H1 (cell line): ENCODE data around the gene TRIM62. TPM values are rescaled to one million over a fixed set of nuclear protein-coding genes. Genes with fewer than 3 reads are reported as not detected.

Experiments used
- CTCF ChIA-PET: fragments of 300-600 bp; sonication (Branson Sonifier 250); formaldehyde crosslinking; loops from one replicate; lab custom pipeline; 2021; ENCODE audit not compliant: partially characterized antibody; lab: Charles Lee
- POLR2A ChIA-PET: fragments of 300-600 bp; sonication (Branson Sonifier 250); formaldehyde crosslinking; loops from one replicate; lab custom pipeline; 2021; ENCODE audit warnings: inconsistent platforms; ENCODE audit not compliant: partially characterized antibody; lab: Charles Lee
- DNase-seq, 2 experiments: peaks; one replicate each; pipeline versions ENCODE4 v3.0.0 to v3.0.0-alpha.2; 2010 to 2022; ENCODE audit warnings: low spot score in 2 of 2, low read depth in 1 of 2, mixed read lengths in 1 of 2
- FAIRE-seq: peaks from 2 replicates; lab custom pipeline; 2011; peaks lifted over from hg19 to GRCh38; lab: Jason Lieb, UNC
- H2AFZ ChIP-seq: 2 replicates; pipeline ENCODE4 v1.8.1; 2012; ENCODE audit warnings: low read length, inconsistent platforms
- H2AK5ac ChIP-seq: 2 replicates; pipeline ENCODE4 v1.6.1; 2013; ENCODE audit warnings: low read depth, low read length
- H2BK120ac ChIP-seq: replicated peaks from 2 replicates; pipeline ENCODE3; 2013; ENCODE audit warnings: low read depth, low read length, inconsistent platforms
- H2BK12ac ChIP-seq: 2 replicates; pipeline ENCODE4 v1.6.1; 2013; ENCODE audit warnings: low read depth, low read length
- H2BK15ac ChIP-seq: 2 replicates; pipeline ENCODE4 v1.6.1; 2013; ENCODE audit warnings: low read length
- H2BK20ac ChIP-seq: 2 replicates; pipeline ENCODE4 v1.6.1; 2013; ENCODE audit warnings: low read length
- H2BK5ac ChIP-seq: 2 replicates; pipeline ENCODE4 v1.6.1; 2013; ENCODE audit warnings: low read depth, low read length
- H3K14ac ChIP-seq: 2 replicates; pipeline ENCODE4 v1.6.1; 2013; ENCODE audit warnings: inconsistent platforms; ENCODE audit not compliant: insufficient read length
- H3K18ac ChIP-seq: 2 replicates; pipeline ENCODE4 v1.6.1; 2013; ENCODE audit warnings: low read length; ENCODE audit errors: extremely low read depth
- H3K23ac ChIP-seq: 2 replicates; pipeline ENCODE4 v1.6.1; 2013; ENCODE audit warnings: inconsistent platforms; ENCODE audit not compliant: insufficient read length
- H3K23me2 ChIP-seq: 2 replicates; pipeline ENCODE4 v1.6.1; 2013; ENCODE audit warnings: low read depth, low read length
- H3K27ac ChIP-seq: 2 replicates; pipeline ENCODE4 v1.6.1; 2011; ENCODE audit warnings: low read depth, low read length, inconsistent platforms
- H3K27me3 ChIP-seq, 4 experiments: replicated peaks in 1 of 4; 1 replicate in 1 of 4; 2 replicates in 3 of 4; pipeline versions ENCODE4 v1.6.1 to v1.8.1; 2011 to 2013; ENCODE audit warnings: low read length in 3 of 4, mild to moderate bottlenecking in 3 of 4, inconsistent platforms in 2 of 4, mixed read lengths in 2 of 4, moderate library complexity in 1 of 4; ENCODE audit not compliant: control insufficient read depth in 3 of 4, insufficient read depth in 3 of 4; ENCODE audit errors: extremely low read depth in 1 of 4
- H3K36me3 ChIP-seq, 4 experiments: 2 replicates each; pipeline versions ENCODE4 v1.6.1 to v1.8.1; 2011 to 2013; ENCODE audit warnings: mild to moderate bottlenecking in 4 of 4, low read length in 3 of 4, moderate library complexity in 2 of 4, control low read depth in 1 of 4, inconsistent platforms in 1 of 4; ENCODE audit not compliant: insufficient read depth in 4 of 4, control insufficient read depth in 2 of 4
- H3K4ac ChIP-seq: replicated peaks from 2 replicates; pipeline ENCODE3; 2013; ENCODE audit warnings: low read length, low read depth, mixed read lengths, inconsistent platforms; ENCODE audit not compliant: insufficient read length
- H3K4me1 ChIP-seq, 4 experiments: replicated peaks in 1 of 4; 1 replicate in 1 of 4; 2 replicates in 3 of 4; pipeline versions ENCODE4 v1.6.1 to v1.8.1; 2011 to 2013; ENCODE audit warnings: low read length in 3 of 4, inconsistent platforms in 2 of 4, mixed read lengths in 1 of 4; ENCODE audit not compliant: insufficient read depth in 4 of 4, control insufficient read depth in 3 of 4
- H3K4me2 ChIP-seq, 2 experiments: 2 replicates each; pipeline versions ENCODE4 v1.6.1 to v1.8.1; 2011 to 2013; ENCODE audit warnings: low read depth in 2 of 2, low read length in 2 of 2, control low read depth in 1 of 2, inconsistent platforms in 1 of 2, mild to moderate bottlenecking in 1 of 2; ENCODE audit not compliant: insufficient read depth in 1 of 2
- H3K4me3 ChIP-seq, 4 experiments: fragments of 200-600, 300-600 bp in 1 of 4; sonication (generic), shearing (Covaris generic), sonication (Bioruptor Twin) in 1 of 4; 2 replicates each; pipeline versions ENCODE4 v1.5.1 to v1.8.1; 2011 to 2016; ENCODE audit warnings: low read length in 4 of 4, low read depth in 3 of 4, control low read depth in 2 of 4, inconsistent platforms in 2 of 4, mild to moderate bottlenecking in 2 of 4, mixed read lengths in 1 of 4, moderate library complexity in 1 of 4; ENCODE audit not compliant: insufficient read depth in 2 of 4; ENCODE audit errors: extremely low read depth in 1 of 4
- H3K56ac ChIP-seq: replicated peaks from 2 replicates; pipeline ENCODE3; 2013; ENCODE audit warnings: low read depth, mild to moderate bottlenecking, mixed read lengths, low read length, inconsistent platforms; ENCODE audit not compliant: insufficient read length
- H3K79me1 ChIP-seq: 2 replicates; pipeline ENCODE4 v1.6.1; 2013; ENCODE audit warnings: low read depth, low read length, control low read depth
- H3K79me2 ChIP-seq, 2 experiments: 2 replicates each; pipeline versions ENCODE4 v1.6.1 to v1.8.1; 2012 to 2013; ENCODE audit warnings: low read length in 2 of 2, mild to moderate bottlenecking in 2 of 2, inconsistent platforms in 1 of 2; ENCODE audit not compliant: insufficient read depth in 2 of 2, control insufficient read depth in 1 of 2
- H3K9ac ChIP-seq, 4 experiments: replicated peaks in 1 of 4; 1 replicate in 1 of 4; 2 replicates in 3 of 4; pipeline versions ENCODE4 v1.6.1 to v1.8.1; 2011 to 2013; ENCODE audit warnings: low read depth in 3 of 4, low read length in 3 of 4, control low read depth in 2 of 4, mild to moderate bottlenecking in 2 of 4, moderate library complexity in 2 of 4, inconsistent platforms in 1 of 4; ENCODE audit errors: extremely low read depth in 1 of 4
- H3K9me3 ChIP-seq, 2 experiments: 2 replicates each; pipeline versions ENCODE4 v1.6.1 to v1.8.1; 2012 to 2013; ENCODE audit warnings: mild to moderate bottlenecking in 2 of 2, moderate library complexity in 2 of 2, control low read depth in 1 of 2, inconsistent platforms in 1 of 2, low read depth in 1 of 2, low read length in 1 of 2, mixed read lengths in 1 of 2; ENCODE audit not compliant: insufficient read depth in 2 of 2
- H4K20me1 ChIP-seq, 2 experiments: replicated peaks in 1 of 2; 2 replicates each; pipeline versions ENCODE3 to v1.8.1; 2011 to 2013; ENCODE audit warnings: inconsistent platforms in 2 of 2, low read length in 2 of 2, mild to moderate bottlenecking in 1 of 2; ENCODE audit not compliant: insufficient read depth in 2 of 2, control insufficient read depth in 1 of 2
- H4K5ac ChIP-seq: 2 replicates; pipeline ENCODE4 v1.6.1; 2013; ENCODE audit warnings: low read length, low read depth, mixed read lengths, inconsistent platforms; ENCODE audit not compliant: insufficient read length
- H4K8ac ChIP-seq: 2 replicates; pipeline ENCODE4 v1.8.0; 2013; ENCODE audit warnings: mild to moderate bottlenecking, moderate library complexity, low read length, inconsistent platforms; ENCODE audit not compliant: insufficient read depth; ENCODE audit errors: extremely low read depth
- H4K91ac ChIP-seq: replicated peaks from 2 replicates; pipeline ENCODE3; 2013; ENCODE audit warnings: low read length, mixed read lengths, inconsistent platforms; ENCODE audit not compliant: insufficient read length
- CBX5 ChIP-seq: fragments of 300-800, 300-1000 bp; sonication (generic); IDR thresholded peaks from 2 replicates; pipeline ENCODE4 v1.7.1; 2016; ENCODE audit warnings: antibody characterized with exemption, low read length, low read depth
- CTBP2 ChIP-seq: IDR thresholded peaks from 2 replicates; pipeline ENCODE4 v1.7.0; 2011; ENCODE audit warnings: borderline replicate concordance, mild to moderate bottlenecking, moderate library complexity, mixed read lengths, low read length; ENCODE audit not compliant: insufficient read depth, insufficient read length
- MAFK ChIP-seq: IDR thresholded peaks from 2 replicates; pipeline ENCODE4 v1.6.1; 2012; ENCODE audit warnings: low read depth, mild to moderate bottlenecking, improper control_type of control experiment, low read length
- PHF8 ChIP-seq: fragments of 200-600 bp; sonication (generic); conservative IDR thresholded peaks from 2 replicates; pipeline ENCODE4 v1.7.1; 2012; ENCODE audit warnings: low read depth, mild to moderate bottlenecking, inconsistent platforms, low read length, moderate library complexity
- RFX5 ChIP-seq: IDR thresholded peaks from 2 replicates; pipeline ENCODE4 v1.6.1; 2011; ENCODE audit warnings: low read depth, low read length, improper control_type of control experiment, borderline replicate concordance
- SAP30 ChIP-seq: fragments of 300-600 bp; sonication (generic); IDR thresholded peaks from 2 replicates; pipeline ENCODE4 v1.7.1; 2012; ENCODE audit warnings: low read length, moderate library complexity, mild to moderate bottlenecking, inconsistent platforms; ENCODE audit not compliant: insufficient read depth, insufficient replicate concordance
- ZNF274 ChIP-seq: IDR thresholded peaks from 2 replicates; pipeline ENCODE4 v1.7.0; 2012; ENCODE audit warnings: low read length, borderline replicate concordance; ENCODE audit errors: extremely low read depth
- WGBS, 2 experiments: shearing (Covaris generic) in 1 of 2; methylation state at CpG; one replicate each; pipeline versions ENCODE4 v1.1.6 to v1.1.7; 2013 to 2015; ENCODE audit warnings: low lambda C conversion rate in 2 of 2, mixed read lengths in 2 of 2, inconsistent platforms in 1 of 2, low coverage in 1 of 2, missing lambda C conversion rate in 1 of 2; ENCODE audit not compliant: insufficient replicate concordance in 2 of 2, insufficient coverage in 1 of 2, insufficient read length in 1 of 2; ENCODE audit errors: extremely low coverage in 1 of 2, missing lambda C conversion rate in 1 of 2; 5-methylcytosine and 5-hydroxymethylcytosine counted together
- polyA plus RNA-seq, 7 experiments: library from polyadenylated mRNA; depleted of rRNA in 3 of 7; stranded (reverse) in 5 of 7; unstranded in 2 of 7; fragments of >200 nt in 5 of 7; fragments of 200-250 nt in 2 of 7; gene quantifications; 1 replicate in 5 of 7; 2 replicates in 1 of 7; 4 replicates in 1 of 7; pipeline versions ENCODE4 v1.2.1 to v1.2.3, GENCODE V29; 2011 to 2013; ENCODE audit warnings: missing spikeins in 2 of 7, mixed read lengths in 2 of 7
- total RNA-seq: library from RNA; stranded (reverse); fragmentation: NEBNext Ultra II Directional; extraction: Animal tissue kit (Norgen Biotek cat#: 25700); gene quantifications from 2 replicates; pipeline ENCODE4 v1.2.1, GENCODE V29; 2021

Gene TRIM62
- total and polyA plus RNA-seq, 2 of the 8 experiments (the other 6 are each of a cell fraction or from before 2014, with no cell fraction given) = 6.3 to 10.8 TPM

GRCh38 chr1:33195556-33195955 lies 13.7 kb upstream of the TRIM62 start:
- H3K4me3 ChIP-seq = no peak overlapping the region
- no peak overlapping the region for H3K27ac ChIP-seq
- no peak overlapping the region for H2BK20ac ChIP-seq
- no peaks in the 10 kb centered on the region for H3K36me3 ChIP-seq
- no peak for FAIRE-seq
- no peak overlapping the region for H3K4me2 ChIP-seq
- ChIA-PET CTCF (no interaction called here), POLR2A (no interaction called here)
- no peak overlapping the region for H3K18ac ChIP-seq
- H3K4ac ChIP-seq = no peak overlapping the region
- H2AK5ac ChIP-seq = no peak overlapping the region
- DNase-seq = no peak
- no peak overlapping the region for H4K91ac ChIP-seq
- no peaks in the 10 kb centered on the region for H3K9me3 ChIP-seq
- no peaks in the 10 kb centered on the region for H3K23me2 ChIP-seq
- no peaks in the 10 kb centered on the region for H3K79me2 ChIP-seq
- TF ChIP-seq SAP30 (no peak), ZNF274 (no peak), CTBP2 (no peak), RFX5 (no peak), CBX5 (no peak), PHF8 (no peak), MAFK (no peak)
- no peak overlapping the region for H2BK12ac ChIP-seq
- no peaks in the 10 kb centered on the region for H3K4me1 ChIP-seq
- H3K27me3 ChIP-seq = no peaks in the 10 kb centered on the region; a peak in 2 of 7 replicates
- no peak overlapping the region for H4K5ac ChIP-seq
- no peak overlapping the region for H2BK15ac ChIP-seq
- WGBS, 2 experiments = 74 to 100% methylated on average over 1 to 2 of the region's 2 CpGs
- H3K23ac ChIP-seq = no peak overlapping the region
- no peaks in the 10 kb centered on the region for H3K79me1 ChIP-seq
- no peak overlapping the region for H3K14ac ChIP-seq
- no peak overlapping the region for H2BK5ac ChIP-seq
- no peak overlapping the region for H3K9ac ChIP-seq
- no peak overlapping the region for H2AFZ ChIP-seq
- no peaks in the 10 kb centered on the region for H4K20me1 ChIP-seq
- H4K8ac ChIP-seq = no peak overlapping the region
- H3K56ac ChIP-seq = no peak overlapping the region
- H2BK120ac ChIP-seq = no peak overlapping the region
